PC-3 (cell line): Measurements from ENCODE around the gene MGMT. TPM values are rescaled to one million over a fixed set of nuclear protein-coding genes. Genes with fewer than 3 reads are reported as not detected.

ENCODE experiments used
- ATAC-seq: fragments of 200-7000 bp; cut with Tn5 transposase; 2 replicates; pipeline ENCODE4 v1.9.1; 2020; ENCODE audit warnings: mild to moderate bottlenecking, moderate library complexity
- BruUV-seq: library from RNA; stranded (reverse); fragments of 400-500 nt; replicated peaks from 2 replicates; lab custom pipeline; 2021; lab: Mats Ljungman, UMichigan
- CTCF ChIA-PET: fragments of 300-600 bp; sonication (Branson Sonifier 250); formaldehyde crosslinking; loops from one replicate; lab custom pipeline; 2022; ENCODE audit warnings: antibody characterized with exemption; lab: Charles Lee
- POLR2A ChIA-PET: fragments of 300-600 bp; sonication (Branson Sonifier 250); formaldehyde crosslinking; loops from one replicate; lab custom pipeline; 2022; ENCODE audit warnings: antibody characterized with exemption; ENCODE audit not compliant: unreplicated experiment; lab: Charles Lee
- DNase-seq: peaks from one replicate; pipeline ENCODE4 v3.0.0-alpha.2; 2015
- H2AFZ ChIP-seq: fragments of 300-600 bp; sonication (generic); 2 replicates; pipeline ENCODE4 v1.6.0; 2016; ENCODE audit warnings: antibody characterized with exemption, low read length
- H3F3A ChIP-seq: fragments of 300-600 bp; sonication (generic); one replicate; pipeline ENCODE4 v1.6.0; 2017; ENCODE audit warnings: antibody characterized with exemption, low read length, control low read depth, mild to moderate bottlenecking; ENCODE audit not compliant: unreplicated experiment
- H3K27ac ChIP-seq: fragments of 300-600 bp; sonication (generic); 2 replicates; pipeline ENCODE4 v1.5.1; 2016; ENCODE audit warnings: mild to moderate bottlenecking, low read length
- H3K27me3 ChIP-seq: fragments of 300-600 bp; sonication (generic); 2 replicates; pipeline ENCODE4 v1.6.1; 2016; ENCODE audit warnings: low read length, mixed read lengths
- H3K36me3 ChIP-seq: fragments of 300-600 bp; sonication (generic); 2 replicates; pipeline ENCODE4 v1.6.1; 2016; ENCODE audit warnings: low read depth, mixed run types, low read length, mixed read lengths
- H3K4me1 ChIP-seq: fragments of 300-600 bp; sonication (generic); 2 replicates; pipeline ENCODE4 v1.5.1; 2016; ENCODE audit warnings: low read length; ENCODE audit not compliant: insufficient read depth
- H3K4me2 ChIP-seq: fragments of 300-600 bp; sonication (generic); 2 replicates; pipeline ENCODE4 v1.6.0; 2016; ENCODE audit warnings: low read length
- H3K4me3 ChIP-seq: fragments of 300-600 bp; sonication (generic); 2 replicates; pipeline ENCODE4 v1.5.1; 2016; ENCODE audit warnings: mild to moderate bottlenecking, low read length, mixed read lengths
- H3K79me2 ChIP-seq: fragments of 300-600 bp; sonication (generic); 2 replicates; pipeline ENCODE4 v1.6.1; 2017; ENCODE audit warnings: low read length, mixed read lengths
- H3K9ac ChIP-seq: fragments of 300-600 bp; sonication (generic); 2 replicates; pipeline ENCODE4 v1.6.0; 2016; ENCODE audit warnings: mild to moderate bottlenecking, low read length
- H3K9me2 ChIP-seq: fragments of 300-600 bp; sonication (generic); replicated peaks from 2 replicates; pipeline ENCODE4 v1.6.1; 2016; ENCODE audit warnings: mixed run types, low read length, mixed read lengths
- H3K9me3 ChIP-seq: fragments of 300-600 bp; sonication (generic); 2 replicates; pipeline ENCODE4 v1.6.1; 2016; ENCODE audit warnings: low read length, mixed read lengths
- H4K20me1 ChIP-seq: fragments of 300-600 bp; sonication (generic); 2 replicates; pipeline ENCODE4 v1.6.1; 2016; ENCODE audit warnings: low read length, mixed read lengths
- CTCF ChIP-seq: fragments of 300-600 bp; sonication (generic); conservative IDR thresholded peaks from 2 replicates; pipeline ENCODE4 v1.5.1; 2017; ENCODE audit warnings: antibody characterized with exemption, low read depth, mild to moderate bottlenecking, low read length
- EZH2 ChIP-seq: fragments of 300-600 bp; sonication (generic); IDR thresholded peaks from one replicate; pipeline ENCODE4 v1.6.1; 2017; ENCODE audit warnings: antibody characterized with exemption, mild to moderate bottlenecking, low read length; ENCODE audit not compliant: unreplicated experiment
- EZH2phosphoT487 ChIP-seq: fragments of 300-600 bp; sonication (generic); IDR thresholded peaks from 2 replicates; pipeline ENCODE4 v1.6.1; 2018; ENCODE audit warnings: mild to moderate bottlenecking, antibody characterized with exemption, low read length, borderline replicate concordance
- intact Hi-C: fragments of 100-400 bp; cut with micrococcal nuclease; formaldehyde crosslinking; loops from 2 replicates; pipeline ENCODE4 v1.9.0; 2023
- total RNA-seq: library from RNA; depleted of rRNA; stranded (reverse); fragments of >200 nt; gene quantifications from 2 replicates; pipeline ENCODE4 v1.2.3, GENCODE V29; 2014

Gene MGMT
- total RNA-seq, 1 experiment from 2014 or later: 19.8 TPM

- ATAC-seq: no peak
- Histone ChIP-seq H3K4me3 (no peak overlapping the region), H2AFZ (no peak overlapping the region)
These were observed 39.2 kb downstream of the MGMT start for GRCh38 chr10:129506101-129506797.

GRCh38 chr10:129507216-129507889 is 40.3 kb downstream of the MGMT start:
- Histone ChIP-seq H3K4me1 (no peaks in the 10 kb centered on the region), H2AFZ (no peak overlapping the region), H3K9ac (no peak overlapping the region), H3K4me3 (no peak overlapping the region), H3K27ac (no peak overlapping the region), H3K4me2 (no peak overlapping the region), H3K79me2 (no peaks in the 10 kb centered on the region), H3K9me3 (no peaks in the 10 kb centered on the region), H3K27me3 (no peaks in the 10 kb centered on the region), H3K9me2 (no peaks in the 10 kb centered on the region), H3F3A (no peaks in the 10 kb centered on the region), H4K20me1 (no peaks in the 10 kb centered on the region), H3K36me3 (no peaks in the 10 kb centered on the region)
- DNase-seq: no peak
- no TSS peak for BruUV-seq
- ATAC-seq: no peak
- POLR2A ChIA-PET: no interaction called here
- no peak for TF ChIP-seq CTCF
- no peak for TF ChIP-seq EZH2phosphoT487
- no peak for TF ChIP-seq EZH2
- intact Hi-C loops: no loop called here
- CTCF ChIA-PET: no interaction called here

More at GRCh38 chr10:129506101-129506797, 39.2 kb downstream of the MGMT start:
- no peak for DNase-seq
- CTCF ChIA-PET: no interaction called here
- H3K9me2 ChIP-seq: no peaks in the 10 kb centered on the region
- H3K36me3 ChIP-seq: no peaks in the 10 kb centered on the region
- no peaks in the 10 kb centered on the region for H3K9me3 ChIP-seq
- BruUV-seq: no TSS peak
- H3K27me3 ChIP-seq: no peaks in the 10 kb centered on the region
- no peak overlapping the region for H3K9ac ChIP-seq
- intact Hi-C loops: no loop called here
- no peaks in the 10 kb centered on the region for H4K20me1 ChIP-seq
- POLR2A ChIA-PET: no interaction called here
- H3K79me2 ChIP-seq: no peaks in the 10 kb centered on the region
- H3K4me2 ChIP-seq: no peak overlapping the region
- no peaks in the 10 kb centered on the region for H3K4me1 ChIP-seq
- TF ChIP-seq EZH2phosphoT487: no peak
- no peak for TF ChIP-seq CTCF
- no peak for TF ChIP-seq EZH2
- H3F3A ChIP-seq: no peaks in the 10 kb centered on the region
- H3K27ac ChIP-seq: no peak overlapping the region

- Histone ChIP-seq H3K9ac (no peak overlapping the region), H3K36me3 (no peaks in the 10 kb centered on the region), H3K4me1 (no peaks in the 10 kb centered on the region), H3F3A (no peaks in the 10 kb centered on the region), H4K20me1 (no peaks in the 10 kb centered on the region), H3K27ac (no peak overlapping the region), H3K4me2 (no peak overlapping the region), H2AFZ (no peak overlapping the region), H3K27me3 (no peaks in the 10 kb centered on the region), H3K4me3 (no peak overlapping the region), H3K9me2 (no peaks in the 10 kb centered on the region), H3K79me2 (no peaks in the 10 kb centered on the region), H3K9me3 (no peaks in the 10 kb centered on the region)
- ATAC-seq: no peak
- DNase-seq: no peak
- ChIA-PET CTCF (no interaction called here), POLR2A (no interaction called here)
- no TSS peak for BruUV-seq
- TF ChIP-seq CTCF: no peak
- TF ChIP-seq EZH2: no peak
- no peak for TF ChIP-seq EZH2phosphoT487
- intact Hi-C loops: no loop called here
These were observed 42.1 kb downstream of the MGMT start for GRCh38 chr10:129509155-129509554.
